ENCODE data around the gene FUT1. TPM values are rescaled to one million over a fixed set of nuclear protein-coding genes. Genes with fewer than 3 reads are reported as not detected.
"Not testable (repeated sequence)": the region's sequence is repeated elsewhere in the genome, so short reads cannot be mapped to it uniquely, and the experiment has no call there.

Gene FUT1
- total and polyA plus RNA-seq, 2 donors (not counting 3 experiments of a cell fraction or from before 2014, with no cell fraction given), result 1.9 to 4.8 TPM

- intact Hi-C loops (cut with micrococcal nuclease); H4K20me1 ChIP-seq (replicated peaks; ENCODE audit: control insufficient read depth, extremely low read depth, insufficient read depth, low read length); H3K9ac ChIP-seq (replicated peaks; ENCODE audit: extremely low read depth, insufficient read depth, low read length); BruUV-seq (replicated peaks); H3K4me3 ChIP-seq (replicated peaks in 1 of 3; ENCODE audit: insufficient read depth in 1 of 3, low read depth in 1 of 3, low read length in 3 of 3); H3K27me3 ChIP-seq (ENCODE audit: control insufficient read depth in 2 of 2, insufficient read depth in 2 of 2, low read length in 2 of 2); H2AFZ ChIP-seq (ENCODE audit: low read depth, low read length); FAIRE-seq; H3K4me2 ChIP-seq (ENCODE audit: insufficient read depth, low read length); H3K79me2 ChIP-seq (ENCODE audit: control insufficient read depth, insufficient read depth, low read length); H3K27ac ChIP-seq (ENCODE audit: insufficient read depth, low read depth, low read length); H3K36me3 ChIP-seq (ENCODE audit: control insufficient read depth in 2 of 2, extremely low read depth in 1 of 2, insufficient read depth in 2 of 2, low read length in 2 of 2); DNase-seq (ENCODE audit: low read depth, low spot score); dilution Hi-C loops (cut with MboI; ENCODE audit: extremely low pct_ligation_motif_present, low sequenced_read_pairs); H3K9me1 ChIP-seq (replicated peaks; ENCODE audit: control insufficient read depth, extremely low read depth, insufficient read depth, low read length); POLR2A ChIA-PET; H3K9me3 ChIP-seq (replicated peaks; ENCODE audit: control insufficient read depth, insufficient read depth, low read length); H3K4me1 ChIP-seq (ENCODE audit: control insufficient read depth, extremely low read depth, insufficient read depth, low read length): not testable (repeated sequence)
- CTCF ChIA-PET, result interaction anchor here (0.7 kb wide), 1 partner anchor 184 kb away, joined by 3 read pairs; no protein-coding TSS in a partner anchor
Observed at GRCh38 chr19:48768171-48768753, 15.8 kb upstream of the FUT1 start.

- CTCF ChIA-PET, result interaction anchor here (0.8 kb wide), 1 partner anchor 205 kb away, joined by 3 read pairs; no protein-coding TSS in a partner anchor
- H3K9me1 ChIP-seq (replicated peaks; ENCODE audit: control insufficient read depth, extremely low read depth, insufficient read depth, low read length); intact Hi-C loops (cut with micrococcal nuclease); H3K9ac ChIP-seq (replicated peaks; ENCODE audit: extremely low read depth, insufficient read depth, low read length); H3K4me1 ChIP-seq (ENCODE audit: control insufficient read depth, extremely low read depth, insufficient read depth, low read length); H3K9me3 ChIP-seq (replicated peaks; ENCODE audit: control insufficient read depth, insufficient read depth, low read length); H3K36me3 ChIP-seq (ENCODE audit: control insufficient read depth in 2 of 2, extremely low read depth in 1 of 2, insufficient read depth in 2 of 2, low read length in 2 of 2); H3K79me2 ChIP-seq (ENCODE audit: control insufficient read depth, insufficient read depth, low read length); DNase-seq (ENCODE audit: low read depth, low spot score); H3K4me3 ChIP-seq (replicated peaks in 1 of 3; ENCODE audit: insufficient read depth in 1 of 3, low read depth in 1 of 3, low read length in 3 of 3); H4K20me1 ChIP-seq (replicated peaks; ENCODE audit: control insufficient read depth, extremely low read depth, insufficient read depth, low read length); H3K27ac ChIP-seq (ENCODE audit: insufficient read depth, low read depth, low read length); dilution Hi-C loops (cut with MboI; ENCODE audit: extremely low pct_ligation_motif_present, low sequenced_read_pairs); POLR2A ChIA-PET; BruUV-seq (replicated peaks); H3K4me2 ChIP-seq (ENCODE audit: insufficient read depth, low read length); H2AFZ ChIP-seq (ENCODE audit: low read depth, low read length); H3K27me3 ChIP-seq (ENCODE audit: control insufficient read depth in 2 of 2, insufficient read depth in 2 of 2, low read length in 2 of 2): not testable (repeated sequence)
- peak; percentile 15 for FAIRE-seq
Observed at GRCh38 chr19:48765816-48766215, 13.4 kb upstream of the FUT1 start.
